Head of caudate nucleus (tissue), 42 donors: Measurements from ENCODE around the gene SHROOM3.
A peak's percentile ranks its signal among the peaks of the same experiment; 100 is the strongest.
"Not testable (repeated sequence)": the region's sequence is repeated elsewhere in the genome, so short reads cannot be mapped to it uniquely, and the experiment has no call there.

Experiments
- DNase-seq, 42 donors: peaks; one replicate each; pipeline versions ENCODE4 v3.0.0 to v3.0.0-alpha.2; 2020 to 2021; ENCODE audit warnings: mixed read lengths in 7 of 42
- intact Hi-C: fragments of 100-400 bp; cut with DNase I; formaldehyde crosslinking; loops from one replicate; pipeline ENCODE4 v1.15.0; 2022

Gene SHROOM3

GRCh38 chr4:76718831-76719230 lies 283.8 kb downstream of the SHROOM3 start:
- intact Hi-C loops, result no loop called here
- DNase-seq, result no peak

- DNase-seq, result no peak
- intact Hi-C loops, result no loop called here
Measured at GRCh38 chr4:76720121-76720520, 285.1 kb downstream of the SHROOM3 start.

- intact Hi-C loops, DNase-seq: not testable (repeated sequence)
Measured at GRCh38 chr4:76722146-76722545, 287.1 kb downstream of the SHROOM3 start.

- intact Hi-C loops, result no loop called here
- no peak for DNase-seq
Measured at GRCh38 chr4:76722838-76723237, 287.8 kb downstream of the SHROOM3 start.

GRCh38 chr4:76723373-76723772 lies 288.3 kb downstream of the SHROOM3 start:
- intact Hi-C loops, result no loop called here
- no peak for DNase-seq

- DNase-seq, result no peak
- intact Hi-C loops, result no loop called here
Measured at GRCh38 chr4:76723924-76724323, 288.9 kb downstream of the SHROOM3 start.

- intact Hi-C loops, result no loop called here
Measured at GRCh38 chr4:76725039-76725438, 290.0 kb downstream of the SHROOM3 start.

GRCh38 chr4:76726176-76726575 lies 291.1 kb downstream of the SHROOM3 start:
- intact Hi-C loops, result no loop called here
- DNase-seq, result no peak

More at GRCh38 chr4:76725039-76725438, 290.0 kb downstream of the SHROOM3 start:
- DNase-seq, result no peak

- intact Hi-C loops, result no loop called here
- DNase-seq, result no peak
Measured at GRCh38 chr4:76726631-76727030, 291.6 kb downstream of the SHROOM3 start.

- intact Hi-C loops, DNase-seq: not testable (repeated sequence)
Measured at GRCh38 chr4:76727934-76728333, 292.9 kb downstream of the SHROOM3 start.

- intact Hi-C loops, result no loop called here
- no peak for DNase-seq
Measured at GRCh38 chr4:76729460-76729859, 294.4 kb downstream of the SHROOM3 start.

- DNase-seq, result no peak
- intact Hi-C loops, result no loop called here
Measured at GRCh38 chr4:76729980-76730379, 295.0 kb downstream of the SHROOM3 start.

GRCh38 chr4:76732246-76732645 lies 297.2 kb downstream of the SHROOM3 start:
- DNase-seq, result no peak
- intact Hi-C loops, result no loop called here

- peak in 2 of 42 donors; percentile 23 to 29 for DNase-seq
- intact Hi-C loops, result no loop called here
Measured at GRCh38 chr4:76733068-76733771, 298.2 kb downstream of the SHROOM3 start.

- no peak for DNase-seq
- intact Hi-C loops, result no loop called here
Measured at GRCh38 chr4:76736414-76736813, 301.4 kb downstream of the SHROOM3 start.

GRCh38 chr4:76737180-76737579 lies 302.2 kb downstream of the SHROOM3 start:
- DNase-seq, result no peak
- intact Hi-C loops, result no loop called here

- DNase-seq, result no peak
- intact Hi-C loops, result no loop called here
Measured at GRCh38 chr4:76737771-76738085, 302.7 kb downstream of the SHROOM3 start.

GRCh38 chr4:76738086-76738931 lies 303.3 kb downstream of the SHROOM3 start:
- DNase-seq, result no peak
- intact Hi-C loops, result no loop called here

- no peak for DNase-seq
- intact Hi-C loops, result no loop called here
Measured at GRCh38 chr4:76740192-76740591, 305.2 kb downstream of the SHROOM3 start.

GRCh38 chr4:76740866-76741662 lies 306.0 kb downstream of the SHROOM3 start:
- intact Hi-C loops, result no loop called here
- no peak for DNase-seq
